ENCODE data around the gene DSC3. TPM values are rescaled to one million over a fixed set of nuclear protein-coding genes. Genes with fewer than 3 reads are reported as not detected.

DSC3 gene
- total RNA-seq, 1 experiment from 2014 or later, result not detected

GRCh38 chr18:31043709-31044108 is 1.2 kb upstream of the DSC3 start:
- Histone ChIP-seq H3K4me1 (replicated peaks; ENCODE audit: insufficient read depth) (no peaks in the 10 kb centered on the region), H3K9me3 (ENCODE audit: insufficient read depth, low read depth) (no peaks in the 10 kb centered on the region), H3K79me2 (ENCODE audit: low read depth) (no peaks in the 10 kb centered on the region), H3K4me3 (no peak overlapping the region), H3K36me3 (ENCODE audit: low read depth) (no peaks in the 10 kb centered on the region), H3K9me2 (ENCODE audit: insufficient read depth) (no peaks in the 10 kb centered on the region), H3K4me2 (no peak overlapping the region), H4K20me1 (ENCODE audit: insufficient read depth) (no peaks in the 10 kb centered on the region), H3F3A (ENCODE audit: insufficient read depth, low read depth) (no peaks in the 10 kb centered on the region), H2AFZ (no peak overlapping the region), H3K27ac (no peak overlapping the region), H3K27me3 (ENCODE audit: insufficient read depth, low read depth) (no peaks in the 10 kb centered on the region)
- BruUV-seq (replicated peaks), result no TSS peak
- TF ChIP-seq, protein P1, sequence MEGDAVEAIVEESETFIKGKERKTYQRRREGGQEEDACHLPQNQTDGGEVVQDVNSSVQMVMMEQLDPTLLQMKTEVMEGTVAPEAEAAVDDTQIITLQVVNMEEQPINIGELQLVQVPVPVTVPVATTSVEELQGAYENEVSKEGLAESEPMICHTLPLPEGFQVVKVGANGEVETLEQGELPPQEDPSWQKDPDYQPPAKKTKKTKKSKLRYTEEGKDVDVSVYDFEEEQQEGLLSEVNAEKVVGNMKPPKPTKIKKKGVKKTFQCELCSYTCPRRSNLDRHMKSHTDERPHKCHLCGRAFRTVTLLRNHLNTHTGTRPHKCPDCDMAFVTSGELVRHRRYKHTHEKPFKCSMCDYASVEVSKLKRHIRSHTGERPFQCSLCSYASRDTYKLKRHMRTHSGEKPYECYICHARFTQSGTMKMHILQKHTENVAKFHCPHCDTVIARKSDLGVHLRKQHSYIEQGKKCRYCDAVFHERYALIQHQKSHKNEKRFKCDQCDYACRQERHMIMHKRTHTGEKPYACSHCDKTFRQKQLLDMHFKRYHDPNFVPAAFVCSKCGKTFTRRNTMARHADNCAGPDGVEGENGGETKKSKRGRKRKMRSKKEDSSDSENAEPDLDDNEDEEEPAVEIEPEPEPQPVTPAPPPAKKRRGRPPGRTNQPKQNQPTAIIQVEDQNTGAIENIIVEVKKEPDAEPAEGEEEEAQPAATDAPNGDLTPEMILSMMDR (conservative IDR thresholded peaks at IDR 0.05), result no peak
- no peak for TF ChIP-seq EZH2 (IDR thresholded peaks at IDR 0.05; ENCODE audit: low read depth)
- intact Hi-C loops (cut with micrococcal nuclease; ENCODE audit: unreplicated experiment), result no loop called here
- ChIA-PET CTCF (no interaction called here), POLR2A (ENCODE audit: unreplicated experiment) (no interaction called here)
- DNase-seq, result no peak

DNA sequence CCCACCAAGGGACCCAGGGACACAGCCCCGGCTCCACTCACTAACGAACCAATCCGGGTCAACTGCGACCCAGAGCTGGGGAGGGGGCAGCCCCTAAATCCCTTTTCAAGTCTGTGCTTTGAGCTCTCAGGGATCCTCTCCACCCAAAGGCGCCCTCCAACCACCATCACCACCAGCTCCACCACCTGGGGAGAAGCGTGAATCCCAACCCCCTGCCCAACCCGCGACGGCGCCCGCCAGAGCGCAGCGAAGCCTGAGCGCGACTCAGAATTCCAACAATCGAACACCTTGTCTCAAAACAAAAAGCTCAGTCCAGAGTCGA is 497 bp downstream of the DSC3 start:
- Histone ChIP-seq H3K9me2 (ENCODE audit: insufficient read depth) (no peaks in the 10 kb centered on the region), H2AFZ (no peak overlapping the region), H3F3A (ENCODE audit: insufficient read depth, low read depth) (no peaks in the 10 kb centered on the region), H3K9me3 (ENCODE audit: insufficient read depth, low read depth) (no peaks in the 10 kb centered on the region), H3K36me3 (ENCODE audit: low read depth) (no peaks in the 10 kb centered on the region), H3K27ac (no peak overlapping the region), H3K27me3 (ENCODE audit: insufficient read depth, low read depth) (no peaks in the 10 kb centered on the region), H4K20me1 (ENCODE audit: insufficient read depth) (no peaks in the 10 kb centered on the region), H3K4me2 (no peak overlapping the region), H3K4me1 (replicated peaks; ENCODE audit: insufficient read depth) (no peaks in the 10 kb centered on the region), H3K79me2 (ENCODE audit: low read depth) (no peaks in the 10 kb centered on the region), H3K4me3 (no peak overlapping the region)
- CTCF ChIA-PET, result no interaction called here
- BruUV-seq (replicated peaks), result no TSS peak
- intact Hi-C loops (cut with micrococcal nuclease; ENCODE audit: unreplicated experiment), result no loop called here
- POLR2A ChIA-PET (ENCODE audit: unreplicated experiment), result interaction anchor here (0.6 kb wide), 1 partner anchor 154 kb away, joined by 4 read pairs; no protein-coding TSS in a partner anchor
- TF ChIP-seq, protein P1 (conservative IDR thresholded peaks at IDR 0.05), result no peak
- TF ChIP-seq EZH2 (IDR thresholded peaks at IDR 0.05; ENCODE audit: low read depth), result no peak
- DNase-seq, result no peak

DNA sequence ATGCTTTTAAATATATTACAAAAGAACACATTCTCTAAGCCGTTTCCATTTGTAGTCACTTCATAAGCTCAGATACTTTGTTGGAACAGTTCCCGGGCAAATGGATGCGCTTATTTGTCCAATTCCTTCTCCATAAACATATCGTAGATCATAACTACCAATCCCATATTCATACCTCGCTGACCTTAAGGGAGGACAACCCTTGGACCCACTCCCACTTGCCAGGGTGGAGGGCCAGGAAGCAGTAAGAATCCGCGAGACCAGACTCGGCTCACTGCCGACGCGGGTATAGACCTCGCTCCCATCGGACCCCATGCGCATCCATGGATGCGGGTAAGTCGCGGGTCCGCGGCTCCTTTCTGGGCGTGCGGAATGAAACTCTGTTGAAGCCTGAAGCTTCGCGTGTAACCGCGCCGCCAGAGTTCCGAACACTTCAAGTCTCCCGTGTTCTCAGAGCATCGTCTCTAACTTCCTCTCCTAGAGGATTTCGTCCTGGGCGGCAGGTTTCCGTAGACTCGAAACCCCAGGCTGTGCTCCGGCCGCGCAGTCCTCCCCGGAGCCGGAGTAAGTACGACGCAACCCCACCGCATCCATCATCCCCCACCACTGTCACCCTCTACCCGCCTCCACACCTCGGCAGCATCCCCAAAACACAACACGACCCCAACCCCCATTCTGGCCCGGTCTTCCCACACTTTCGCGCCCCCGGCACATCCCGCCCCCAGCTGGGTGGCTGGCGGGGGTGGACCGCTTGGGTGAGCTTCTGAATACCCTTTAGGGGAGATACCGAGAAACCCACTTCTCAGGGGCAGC is 1.1 kb downstream of the DSC3 start:
- H3K4me2 ChIP-seq, result no peak overlapping the region
- no peak for DNase-seq
- H3K27me3 ChIP-seq (ENCODE audit: insufficient read depth, low read depth), result no peaks in the 10 kb centered on the region
- no peaks in the 10 kb centered on the region for H3K79me2 ChIP-seq (ENCODE audit: low read depth)
- no peaks in the 10 kb centered on the region for H3K4me1 ChIP-seq (replicated peaks; ENCODE audit: insufficient read depth)
- no peaks in the 10 kb centered on the region for H3K36me3 ChIP-seq (ENCODE audit: low read depth)
- H2AFZ ChIP-seq, result no peak overlapping the region
- intact Hi-C loops (cut with micrococcal nuclease; ENCODE audit: unreplicated experiment), result no loop called here
- TF ChIP-seq, protein P1 (conservative IDR thresholded peaks at IDR 0.05), result no peak
- no peak for TF ChIP-seq EZH2 (IDR thresholded peaks at IDR 0.05; ENCODE audit: low read depth)
- ChIA-PET CTCF (no interaction called here), POLR2A (ENCODE audit: unreplicated experiment) (no interaction called here)
- no peaks in the 10 kb centered on the region for H4K20me1 ChIP-seq (ENCODE audit: insufficient read depth)
- H3K9me2 ChIP-seq (ENCODE audit: insufficient read depth), result no peaks in the 10 kb centered on the region
- H3K9me3 ChIP-seq (ENCODE audit: insufficient read depth, low read depth), result no peaks in the 10 kb centered on the region
- H3K27ac ChIP-seq, result no peak overlapping the region
- no peak overlapping the region for H3K4me3 ChIP-seq
- BruUV-seq (replicated peaks), result no TSS peak
- H3F3A ChIP-seq (ENCODE audit: insufficient read depth, low read depth), result no peaks in the 10 kb centered on the region

Measured in PC-9 (cell line).